SHP77 (cell line): ENCODE data around the gene GTF2H1.
A peak's percentile ranks its signal among the peaks of the same experiment; 100 is the strongest.
"Not testable (repeated sequence)": the region's sequence is repeated elsewhere in the genome, so short reads cannot be mapped to it uniquely, and the experiment has no call there.

Experiments used
- DNase-seq, 2 experiments: peaks; one replicate each; lab custom pipeline; 2025; lab: John Stamatoyannopoulos, UW

Gene GTF2H1

GRCh38 chr11:18319914-18320313, 2.5 kb upstream of the GTF2H1 start:
- DNase-seq = no peak

- no peak for DNase-seq
Observed at GRCh38 chr11:18320617-18321016, 1.8 kb upstream of the GTF2H1 start.

GRCh38 chr11:18321578-18321968, 794 bp upstream of the GTF2H1 start:
- peak in 1 of 2 experiments; percentile 1 for DNase-seq

GRCh38 chr11:18322818-18323570, 627 bp downstream of the GTF2H1 start:
- no peak for DNase-seq

- DNase-seq = not testable (repeated sequence)
Observed at GRCh38 chr11:18323881-18324280, 1.5 kb downstream of the GTF2H1 start.

- no peak for DNase-seq
Observed at GRCh38 chr11:18324381-18324780, 2.0 kb downstream of the GTF2H1 start.

- DNase-seq = no peak
Observed at GRCh38 chr11:18329196-18329870, 7.0 kb downstream of the GTF2H1 start.

GRCh38 chr11:18330921-18331320, 8.6 kb downstream of the GTF2H1 start:
- DNase-seq = no peak

- DNase-seq = no peak
Observed at GRCh38 chr11:18332302-18332701, 9.9 kb downstream of the GTF2H1 start.

- DNase-seq = no peak
Observed at GRCh38 chr11:18332891-18333290, 10.5 kb downstream of the GTF2H1 start.

- DNase-seq = no peak
Observed at GRCh38 chr11:18347471-18348125, 25.2 kb downstream of the GTF2H1 start.

GRCh38 chr11:18352581-18352980, 30.2 kb downstream of the GTF2H1 start:
- DNase-seq = no peak

- DNase-seq = no peak
Observed at GRCh38 chr11:18358646-18359045, 36.3 kb downstream of the GTF2H1 start.

- no peak for DNase-seq
Observed at GRCh38 chr11:18361154-18361553, 38.8 kb downstream of the GTF2H1 start.

GRCh38 chr11:18364495-18365073, 42.2 kb downstream of the GTF2H1 start:
- DNase-seq = no peak

- DNase-seq = no peak
Observed at GRCh38 chr11:18365741-18366140, 43.4 kb downstream of the GTF2H1 start.

GRCh38 chr11:18366286-18366685, 43.9 kb downstream of the GTF2H1 start:
- no peak for DNase-seq

- no peak for DNase-seq
Observed at GRCh38 chr11:18367431-18367830, 45.1 kb downstream of the GTF2H1 start.

- DNase-seq = no peak
Observed at GRCh38 chr11:18368221-18368620, 45.9 kb downstream of the GTF2H1 start.

GRCh38 chr11:18369398-18369797, 47.0 kb downstream of the GTF2H1 start:
- DNase-seq = no peak

GRCh38 chr11:18371279-18371678, 48.9 kb downstream of the GTF2H1 start:
- DNase-seq = no peak

GRCh38 chr11:18372201-18372600, 49.8 kb downstream of the GTF2H1 start:
- no peak for DNase-seq

- DNase-seq = no peak
Observed at GRCh38 chr11:18374956-18375355, 52.6 kb downstream of the GTF2H1 start.
